Measurements from ENCODE around the gene CFAP99. TPM values are rescaled to one million over a fixed set of nuclear protein-coding genes. Genes with fewer than 3 reads are reported as not detected.

Gene CFAP99
- total RNA-seq, 1 donor, result not detected

DNA sequence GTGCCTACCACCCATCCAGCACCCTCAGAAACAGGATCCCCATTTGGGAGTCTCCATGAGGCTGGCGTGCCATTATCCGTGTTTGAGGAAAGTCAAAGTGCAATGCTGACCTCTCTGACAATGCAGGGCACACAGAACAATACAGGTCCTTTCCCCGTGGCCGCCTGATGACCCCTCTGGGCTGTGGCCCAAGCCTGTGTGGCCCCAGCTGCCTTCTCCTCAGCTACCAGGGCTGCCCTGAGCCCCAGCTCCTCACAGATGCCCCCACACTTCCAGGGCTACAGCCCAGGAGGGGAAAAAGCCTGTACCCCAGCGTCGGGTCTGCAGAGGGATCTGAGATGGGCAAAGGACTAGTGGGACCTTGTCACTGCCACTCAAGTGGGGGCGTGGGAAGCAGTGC, 15.8 kb upstream of the CFAP99 start:
- no peak overlapping the region for H3K4me3 ChIP-seq (ENCODE audit: low read depth, low read length)
- TF ChIP-seq, protein P1, sequence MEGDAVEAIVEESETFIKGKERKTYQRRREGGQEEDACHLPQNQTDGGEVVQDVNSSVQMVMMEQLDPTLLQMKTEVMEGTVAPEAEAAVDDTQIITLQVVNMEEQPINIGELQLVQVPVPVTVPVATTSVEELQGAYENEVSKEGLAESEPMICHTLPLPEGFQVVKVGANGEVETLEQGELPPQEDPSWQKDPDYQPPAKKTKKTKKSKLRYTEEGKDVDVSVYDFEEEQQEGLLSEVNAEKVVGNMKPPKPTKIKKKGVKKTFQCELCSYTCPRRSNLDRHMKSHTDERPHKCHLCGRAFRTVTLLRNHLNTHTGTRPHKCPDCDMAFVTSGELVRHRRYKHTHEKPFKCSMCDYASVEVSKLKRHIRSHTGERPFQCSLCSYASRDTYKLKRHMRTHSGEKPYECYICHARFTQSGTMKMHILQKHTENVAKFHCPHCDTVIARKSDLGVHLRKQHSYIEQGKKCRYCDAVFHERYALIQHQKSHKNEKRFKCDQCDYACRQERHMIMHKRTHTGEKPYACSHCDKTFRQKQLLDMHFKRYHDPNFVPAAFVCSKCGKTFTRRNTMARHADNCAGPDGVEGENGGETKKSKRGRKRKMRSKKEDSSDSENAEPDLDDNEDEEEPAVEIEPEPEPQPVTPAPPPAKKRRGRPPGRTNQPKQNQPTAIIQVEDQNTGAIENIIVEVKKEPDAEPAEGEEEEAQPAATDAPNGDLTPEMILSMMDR (IDR thresholded peaks at IDR 0.05; ENCODE audit: insufficient read depth, low read depth, low read length), result no peak

DNA sequence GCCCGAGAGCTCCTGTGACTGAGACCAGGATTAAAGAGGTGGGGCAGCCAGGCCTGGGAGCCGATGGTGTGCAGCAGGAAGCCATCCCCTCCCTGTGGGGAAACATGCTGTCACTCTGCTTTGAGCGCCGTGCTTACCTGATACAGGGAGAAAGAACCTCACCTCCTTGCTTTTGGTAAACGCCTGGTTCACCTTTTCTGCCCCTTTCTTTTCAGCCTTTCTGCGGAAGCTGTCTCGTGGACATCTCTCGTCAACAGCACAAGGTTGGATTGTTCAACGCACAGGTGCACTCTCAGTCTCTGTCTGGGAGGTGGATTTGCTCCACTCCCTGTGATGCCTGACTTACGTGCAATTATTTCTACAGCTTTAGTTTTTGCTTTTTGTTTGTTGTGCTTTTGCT, 12.3 kb upstream of the CFAP99 start:
- TF ChIP-seq, protein P1 (IDR thresholded peaks at IDR 0.05; ENCODE audit: insufficient read depth, low read depth, low read length), result no peak
- DNase-seq (ENCODE audit: low read depth), result no peak
- H3K4me3 ChIP-seq (ENCODE audit: low read depth, low read length), result no peak overlapping the region

More for the DNA sequence above, 15.8 kb upstream of the CFAP99 start:
- no peak for DNase-seq (ENCODE audit: low read depth)

DNA sequence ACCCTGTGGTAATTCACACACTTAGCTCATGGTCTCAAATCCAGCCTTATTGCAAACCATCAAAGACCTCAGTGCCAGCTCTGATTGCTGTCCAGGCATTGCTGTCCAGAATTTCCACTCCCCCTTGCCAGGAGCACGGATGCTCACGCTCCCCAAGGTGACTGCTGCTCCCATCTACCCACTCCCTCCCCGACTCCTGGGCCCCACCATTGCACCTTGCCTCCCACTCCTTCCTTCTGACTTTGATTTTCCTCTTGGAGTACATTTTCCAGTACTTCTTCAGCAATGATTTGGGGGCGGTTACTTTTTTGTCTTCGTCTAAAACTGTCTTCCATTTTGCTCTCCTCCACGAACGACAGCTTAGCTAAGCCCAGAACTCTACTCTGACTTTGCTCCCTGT, 11.8 kb upstream of the CFAP99 start:
- TF ChIP-seq, protein P1 (IDR thresholded peaks at IDR 0.05; ENCODE audit: insufficient read depth, low read depth, low read length), result no peak
- DNase-seq (ENCODE audit: low read depth), result no peak
- H3K4me3 ChIP-seq (ENCODE audit: low read depth, low read length), result no peak overlapping the region

DNA sequence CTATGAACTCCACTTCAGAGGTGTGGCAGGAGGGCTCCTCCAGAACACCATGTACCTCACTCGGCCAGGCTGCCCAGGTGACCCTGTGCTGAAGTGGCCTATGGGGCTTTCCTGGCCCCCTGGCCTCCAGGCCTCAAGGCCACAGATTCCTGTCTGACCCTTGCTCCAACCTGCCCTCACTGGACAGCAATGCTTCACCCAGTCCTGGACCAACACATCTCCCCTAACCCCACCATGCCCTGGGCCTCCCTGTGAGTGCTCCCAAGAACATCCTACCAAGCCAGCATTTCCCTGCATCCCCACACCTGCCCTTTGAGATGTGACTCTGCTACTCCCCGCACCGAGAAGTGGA, 10.8 kb upstream of the CFAP99 start:
- TF ChIP-seq, protein P1 (IDR thresholded peaks at IDR 0.05; ENCODE audit: insufficient read depth, low read depth, low read length), result no peak
- no peak for DNase-seq (ENCODE audit: low read depth)
- no peak overlapping the region for H3K4me3 ChIP-seq (ENCODE audit: low read depth, low read length)

DNA sequence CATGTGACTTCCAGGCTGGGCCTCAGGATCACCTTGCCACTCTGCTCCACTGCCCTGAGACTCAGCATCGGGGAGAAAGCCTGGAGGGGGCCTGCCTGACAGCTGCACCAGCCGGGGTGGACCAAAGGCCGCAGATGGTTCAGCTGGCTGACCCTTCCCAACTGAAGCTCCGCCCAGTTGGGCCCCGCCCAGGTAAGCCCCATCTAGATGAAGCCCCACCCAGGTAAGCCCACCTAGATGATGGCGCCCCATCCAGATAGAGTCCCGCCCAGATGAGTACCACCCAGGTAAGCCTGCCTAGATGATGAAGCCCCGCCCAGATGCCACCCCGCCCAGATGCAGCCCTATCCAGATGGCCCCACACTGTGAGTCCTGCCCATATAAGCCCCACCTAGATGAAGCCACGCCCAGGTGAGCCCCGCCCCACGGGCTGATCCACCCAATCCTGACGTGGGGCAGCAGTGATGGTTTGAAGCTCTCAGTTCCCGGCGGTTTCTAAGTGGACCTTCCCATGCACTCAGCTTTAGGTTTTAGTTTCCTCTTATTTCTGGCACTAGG, 10.3 kb upstream of the CFAP99 start:
- DNase-seq (ENCODE audit: low read depth), result no peak
- H3K4me3 ChIP-seq (ENCODE audit: low read depth, low read length), result no peak overlapping the region
- TF ChIP-seq, protein P1 (IDR thresholded peaks at IDR 0.05; ENCODE audit: insufficient read depth, low read depth, low read length), result no peak

DNA sequence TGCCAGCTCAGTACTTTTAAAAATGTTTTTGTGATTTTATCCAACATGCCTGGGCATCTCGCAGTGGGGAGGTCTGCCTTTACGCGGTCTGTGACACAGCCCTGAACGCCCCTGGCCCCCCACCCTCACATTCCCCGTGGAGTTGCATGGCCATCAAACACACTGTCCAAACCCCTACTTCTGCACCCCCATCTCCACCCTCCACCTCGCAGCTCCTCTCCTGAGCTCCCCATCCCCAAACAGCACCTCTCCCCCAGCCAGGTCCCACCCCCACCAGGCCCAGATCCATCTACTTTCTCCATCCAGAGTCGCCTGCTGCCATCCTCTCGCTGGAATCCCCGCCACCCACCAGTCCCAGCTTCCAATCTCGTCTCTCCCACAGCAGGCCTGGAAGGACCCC, 9.8 kb upstream of the CFAP99 start:
- TF ChIP-seq, protein P1 (IDR thresholded peaks at IDR 0.05; ENCODE audit: insufficient read depth, low read depth, low read length), result no peak
- H3K4me3 ChIP-seq (ENCODE audit: low read depth, low read length), result no peak overlapping the region
- no peak for DNase-seq (ENCODE audit: low read depth)

DNA sequence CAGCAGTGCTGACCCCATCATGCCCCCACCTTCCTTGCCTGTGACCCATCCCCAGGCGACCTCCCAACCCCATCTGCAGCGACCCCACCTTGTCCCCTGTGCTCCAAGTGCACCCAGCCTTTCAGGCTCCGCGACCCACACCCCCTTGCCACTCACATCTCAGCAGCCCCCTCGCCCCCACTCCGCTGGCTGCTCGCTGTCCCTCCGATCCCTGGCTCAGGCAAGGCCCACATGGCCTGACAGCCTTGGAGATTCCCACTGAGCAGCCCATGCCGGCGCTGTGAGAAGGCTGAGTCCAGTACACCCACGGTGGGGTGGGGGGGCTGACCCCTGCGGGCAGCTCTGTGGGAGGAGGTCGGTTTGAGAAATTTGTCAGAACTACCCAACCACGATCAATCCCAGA, 9.4 kb upstream of the CFAP99 start:
- TF ChIP-seq, protein P1 (IDR thresholded peaks at IDR 0.05; ENCODE audit: insufficient read depth, low read depth, low read length), result no peak
- no peak overlapping the region for H3K4me3 ChIP-seq (ENCODE audit: low read depth, low read length)
- DNase-seq (ENCODE audit: low read depth), result no peak

Data from fibroblast of villous mesenchyme (primary cell).